HPDE6-E6E7 (cell line): ENCODE results near the gene NMBR.
"Not testable (repeated sequence)": the region's sequence is repeated elsewhere in the genome, so short reads cannot be mapped to it uniquely, and the experiment has no call there.

ENCODE experiments used
- DNase-seq: peaks from one replicate; pipeline ENCODE4 v3.0.0; 2011; ENCODE audit warnings: missing footprints; ENCODE audit errors: extremely low spot score

Gene NMBR

DNA sequence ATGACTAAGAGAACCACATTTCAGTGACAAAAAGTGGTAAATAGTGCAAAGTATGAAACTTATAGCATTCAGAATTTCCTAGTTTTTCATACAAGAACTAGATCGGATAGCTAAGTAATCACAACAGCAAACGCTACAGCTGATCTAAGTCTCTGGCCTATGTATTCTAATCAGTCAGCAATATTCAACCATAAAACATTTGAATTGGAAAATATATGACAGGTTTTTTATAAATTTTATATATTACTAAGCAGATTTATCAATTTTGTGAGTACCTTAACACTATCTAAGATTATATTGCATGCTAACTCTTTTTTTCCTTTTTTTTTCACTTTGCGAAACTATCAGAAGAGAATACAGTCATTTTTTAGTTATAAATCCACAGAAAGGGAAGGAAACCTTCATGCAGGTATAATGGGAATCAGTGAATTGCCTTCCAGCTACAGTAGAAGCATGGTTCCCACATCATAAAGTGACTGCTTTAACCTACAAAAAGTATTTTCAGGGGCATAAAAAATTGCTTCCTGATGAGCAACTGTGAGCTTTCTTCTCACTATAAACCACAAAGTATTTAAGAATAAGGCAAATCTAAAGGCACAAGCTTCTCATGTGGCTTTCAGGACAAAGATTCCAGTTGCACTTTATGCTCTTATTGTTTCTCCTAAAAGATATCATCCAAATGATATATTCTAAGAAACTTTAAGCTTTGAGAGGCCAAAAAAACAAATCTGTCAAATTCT is 88.2 kb downstream of the NMBR start:
- no peak for DNase-seq

DNA sequence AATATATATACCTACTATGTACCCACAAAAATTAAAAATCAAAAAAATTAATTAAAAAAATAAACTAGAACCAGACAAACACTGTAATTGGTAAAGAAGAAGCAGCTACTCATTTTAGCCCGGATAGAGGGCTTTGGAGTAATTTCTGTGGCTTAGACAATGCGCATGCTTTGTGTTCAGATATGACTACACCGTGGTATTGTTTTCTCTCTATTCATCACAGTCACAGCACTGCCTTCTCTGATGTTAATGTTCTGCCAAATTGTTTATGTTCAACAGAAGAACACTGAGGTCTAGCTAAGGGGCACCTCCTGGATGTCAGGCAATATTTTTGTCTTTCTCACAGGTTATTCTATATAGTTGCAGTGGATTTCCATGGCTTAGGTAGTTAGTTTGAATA is 91.7 kb downstream of the NMBR start:
- no peak for DNase-seq

DNA sequence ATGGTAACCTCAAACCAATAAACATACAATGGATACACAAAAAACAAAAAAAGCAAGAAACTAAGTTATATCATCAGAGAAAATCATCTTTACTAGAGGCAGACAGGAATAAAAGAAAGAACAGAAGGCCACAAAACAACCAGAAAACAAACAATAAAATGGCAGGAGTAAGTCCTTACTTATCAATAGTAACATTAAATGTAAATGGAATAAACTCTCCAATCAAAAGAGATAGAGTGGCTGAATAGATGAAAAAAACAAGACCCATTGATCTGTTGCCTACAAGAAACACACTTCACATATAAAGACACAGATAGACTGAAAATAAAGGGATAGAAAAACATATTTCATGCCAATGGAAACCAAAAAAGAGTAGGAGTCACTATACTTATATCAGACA is 95.5 kb downstream of the NMBR start:
- DNase-seq: no peak

DNA sequence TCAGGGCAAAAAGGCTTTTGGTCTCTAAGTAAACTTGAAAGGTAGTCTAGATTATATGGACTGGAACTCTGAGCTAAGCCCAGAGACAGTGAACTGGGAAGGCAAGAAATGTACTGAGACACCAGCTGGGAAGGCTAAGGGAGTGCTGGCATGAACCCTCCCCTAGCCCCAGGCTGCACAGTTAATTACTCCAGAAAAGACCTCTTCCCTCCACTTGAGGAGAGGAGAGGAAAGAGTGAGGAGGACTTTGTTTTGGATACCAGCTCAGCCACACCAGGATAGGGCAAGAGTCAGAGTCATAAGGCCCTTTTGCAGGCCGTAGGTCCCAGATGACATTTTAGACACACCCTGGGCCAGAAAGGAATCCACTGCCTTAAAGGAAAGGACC is 98.3 kb downstream of the NMBR start:
- no peak for DNase-seq

DNA sequence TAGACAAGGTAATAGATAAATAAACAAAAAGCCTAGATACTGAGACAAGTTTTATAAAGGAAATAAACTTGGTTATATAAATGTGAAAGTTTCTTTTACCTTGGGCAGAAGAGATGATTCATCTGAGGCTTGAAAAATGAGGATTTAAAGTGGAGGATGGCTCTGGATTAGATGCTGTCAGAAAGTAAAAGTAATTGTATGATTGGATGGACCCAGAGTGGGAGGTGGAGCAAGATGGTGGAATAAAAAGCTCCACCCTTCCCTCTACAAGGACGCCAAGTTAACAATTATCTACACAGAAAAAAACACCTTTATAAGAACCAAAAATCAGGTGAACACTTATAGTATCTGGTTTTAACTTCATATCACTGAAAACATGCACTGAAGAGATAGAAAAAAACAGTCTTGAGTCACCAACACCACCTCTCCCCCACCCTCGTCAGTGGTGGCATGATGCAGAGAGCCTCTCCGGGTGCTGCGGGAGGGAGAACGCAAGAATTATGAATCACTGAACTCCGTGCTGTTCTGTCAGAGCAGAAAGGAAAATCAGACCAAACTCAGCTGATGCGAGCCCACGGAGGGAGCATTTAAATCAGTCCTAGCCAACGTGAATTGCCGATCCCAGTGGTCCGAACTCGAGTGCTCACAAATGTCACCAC is 98.9 kb downstream of the NMBR start:
- DNase-seq: no peak

DNA sequence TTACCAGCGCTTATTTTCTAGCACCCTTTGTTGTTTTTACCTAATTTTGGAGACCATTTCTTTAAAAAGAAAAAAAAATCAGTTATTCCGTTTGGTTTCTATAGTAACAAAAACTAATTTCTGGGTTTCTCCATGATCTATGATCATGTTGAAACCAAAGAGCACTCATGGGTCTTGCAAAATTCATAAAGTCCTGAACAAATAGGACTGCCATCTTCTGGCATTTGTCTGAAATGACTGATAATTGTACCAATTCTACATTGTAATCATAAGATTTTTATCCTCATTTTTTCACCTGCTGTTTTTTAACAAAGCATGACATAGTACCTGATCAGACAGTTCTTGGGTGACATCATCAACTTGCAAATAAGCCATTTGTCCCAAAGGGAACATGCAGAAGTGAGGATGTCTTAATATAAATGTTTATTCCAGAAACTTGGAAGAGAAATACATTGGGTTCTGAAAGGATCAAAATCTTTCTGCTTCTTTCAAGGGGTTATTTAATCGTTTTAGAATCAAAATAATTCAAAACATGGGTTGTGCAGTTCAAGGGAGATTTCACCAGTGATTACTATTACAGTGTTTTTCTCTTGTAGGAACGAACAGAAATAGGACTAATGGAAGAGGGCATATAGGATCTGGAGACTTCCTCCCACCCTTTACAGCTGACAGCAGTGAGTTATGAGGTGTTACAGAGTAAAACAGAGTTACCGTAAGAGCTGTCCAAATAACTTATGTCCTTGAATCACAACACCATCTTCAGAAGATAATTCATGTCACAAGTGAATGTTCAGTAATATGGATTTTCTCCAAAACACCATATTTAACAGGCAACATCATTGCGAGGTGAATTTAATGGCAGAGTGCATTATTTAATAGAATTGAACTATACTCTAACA is 101.3 kb downstream of the NMBR start:
- DNase-seq: no peak

DNA sequence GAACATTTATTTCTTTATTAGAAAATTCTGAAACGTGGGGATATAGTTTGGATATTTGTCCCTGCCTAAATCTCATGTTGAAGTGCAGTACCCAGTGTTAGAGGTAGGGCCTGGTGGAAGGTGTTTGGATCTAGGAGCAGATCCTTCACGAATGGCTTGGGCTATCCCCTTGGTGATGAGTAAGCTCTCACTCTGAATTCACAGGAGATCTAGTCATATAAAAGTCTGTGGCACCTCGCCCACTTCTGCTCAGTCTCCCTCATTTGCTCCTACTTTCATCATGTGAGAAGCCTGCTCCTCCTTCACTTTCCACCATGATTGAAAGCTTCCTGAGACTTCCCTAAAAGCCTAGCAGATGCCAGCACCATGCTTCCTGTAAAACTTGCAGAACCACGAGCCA is 111.0 kb downstream of the NMBR start:
- no peak for DNase-seq

DNA sequence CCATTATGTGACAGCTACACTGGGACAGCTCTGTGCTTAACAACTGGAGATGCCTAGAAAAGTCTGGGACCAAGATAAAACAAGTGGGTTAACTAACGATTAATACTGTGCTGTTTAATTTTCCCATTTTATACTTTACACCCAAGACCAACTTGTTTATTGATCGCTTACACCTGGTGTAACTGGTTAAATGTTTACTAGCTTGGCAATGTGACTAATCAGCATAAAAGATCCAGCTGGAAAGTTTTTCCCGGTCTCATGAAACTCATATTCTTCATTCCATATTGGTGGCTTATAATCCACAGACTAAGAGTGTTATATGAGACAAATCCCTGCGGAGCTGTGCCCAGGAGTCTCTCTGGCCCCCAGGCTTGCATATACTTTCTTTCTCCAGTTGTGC is 115.9 kb downstream of the NMBR start:
- DNase-seq: no peak

DNA sequence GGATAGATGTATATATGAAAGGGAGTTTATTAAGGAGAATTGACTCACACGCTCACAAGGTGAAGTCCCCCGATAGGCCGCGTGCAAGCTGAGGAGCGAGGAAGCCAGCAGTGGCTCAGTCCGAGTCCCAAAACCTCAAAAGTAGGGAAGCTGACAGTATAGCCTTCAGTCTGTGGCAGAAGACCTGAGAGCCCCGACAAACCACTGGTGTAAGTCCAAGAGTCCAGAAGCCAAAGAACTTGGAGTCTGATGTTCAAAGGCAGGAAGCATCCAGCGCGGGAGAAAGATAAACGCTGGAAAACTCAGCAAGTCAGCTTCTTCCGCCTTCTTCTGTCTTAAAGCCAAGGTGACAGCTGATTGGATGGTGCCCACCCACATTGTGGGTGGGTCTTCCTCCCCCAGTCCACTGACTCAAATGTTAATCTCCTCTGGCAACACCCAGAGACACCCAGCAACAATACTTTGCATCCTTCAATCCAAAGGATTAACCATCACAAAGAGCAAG is 116.8 kb downstream of the NMBR start:
- no peak for DNase-seq

DNA sequence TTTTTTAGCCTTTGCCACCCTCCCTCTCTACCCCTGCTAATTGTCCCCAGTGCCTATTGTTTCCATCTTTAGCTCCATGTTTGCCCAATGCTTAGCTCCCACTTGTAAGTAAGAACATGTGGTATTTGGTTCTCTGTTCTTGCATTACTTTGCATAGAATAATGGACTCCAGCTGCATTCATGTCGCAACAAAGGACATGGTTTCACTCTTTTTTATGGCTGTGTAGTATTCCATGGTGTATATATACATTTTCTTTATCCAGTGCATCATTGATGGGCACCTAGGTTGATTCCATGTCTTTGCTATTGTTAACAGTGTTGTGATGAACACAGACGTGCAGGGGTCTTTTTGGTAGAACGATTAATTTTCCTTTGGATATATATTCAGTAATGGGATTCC is 118.4 kb downstream of the NMBR start:
- DNase-seq: no peak

DNA sequence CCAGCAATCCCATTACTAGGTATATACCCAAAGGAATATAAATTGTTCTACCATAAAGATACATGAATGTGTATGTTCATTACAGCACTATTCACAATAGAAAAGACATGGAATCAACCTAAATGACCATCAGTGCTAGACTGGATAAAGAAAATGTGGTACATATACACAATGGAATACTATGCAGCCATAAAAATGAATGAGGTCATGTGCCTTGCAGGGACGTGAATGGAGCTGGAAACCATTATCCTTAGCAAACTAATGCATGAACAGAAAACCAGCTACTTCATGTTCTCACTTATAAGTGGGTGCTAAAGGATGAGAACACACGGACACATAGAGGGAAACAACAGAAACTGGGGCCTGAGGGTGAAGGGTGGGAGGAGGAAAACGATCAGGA is 119.1 kb downstream of the NMBR start:
- DNase-seq: not testable (repeated sequence)

DNA sequence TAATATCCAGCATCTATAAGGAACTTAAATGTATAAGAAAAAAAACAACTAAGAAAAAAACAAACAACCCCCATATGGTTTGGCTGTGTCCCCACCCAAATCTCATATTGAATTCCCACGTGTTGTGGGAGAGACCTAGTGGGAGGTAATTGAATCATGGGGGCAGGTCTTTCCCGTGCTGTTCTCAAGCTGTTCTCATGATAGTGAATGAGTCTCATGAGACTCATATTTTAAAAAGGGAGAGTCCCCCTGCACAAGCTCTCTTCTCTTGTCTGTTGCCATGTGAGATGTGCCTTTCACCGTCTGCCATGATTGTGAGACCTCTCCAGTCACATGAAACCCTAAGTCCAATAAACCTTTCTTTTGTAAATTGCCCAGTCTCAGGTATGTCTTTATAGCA is 119.8 kb downstream of the NMBR start:
- DNase-seq: no peak

DNA sequence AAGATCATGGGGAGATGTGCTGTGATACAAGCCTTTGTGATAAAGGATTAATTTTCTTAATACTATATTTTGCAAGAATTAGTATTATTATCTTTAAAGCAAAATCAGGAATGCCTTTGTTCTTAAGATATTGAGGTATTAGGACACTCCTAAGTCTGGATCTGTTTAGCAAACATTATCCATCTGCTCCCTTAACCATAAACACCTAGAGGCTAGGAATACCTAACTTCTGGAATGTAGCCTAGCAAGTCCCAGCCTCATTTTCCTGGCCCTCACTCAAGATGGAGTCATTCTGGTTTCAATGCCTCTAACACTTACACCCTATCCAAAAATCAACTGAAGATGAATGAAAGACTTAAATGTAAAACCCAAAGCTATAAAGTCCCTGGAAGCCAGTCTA is 120.5 kb downstream of the NMBR start:
- no peak for DNase-seq
